ENCODE results near the gene DRGX. TPM values are rescaled to one million over a fixed set of nuclear protein-coding genes. Genes with fewer than 3 reads are reported as not detected.

DRGX gene
- total RNA-seq, 1 experiment from 2014 or later = not detected

DNA sequence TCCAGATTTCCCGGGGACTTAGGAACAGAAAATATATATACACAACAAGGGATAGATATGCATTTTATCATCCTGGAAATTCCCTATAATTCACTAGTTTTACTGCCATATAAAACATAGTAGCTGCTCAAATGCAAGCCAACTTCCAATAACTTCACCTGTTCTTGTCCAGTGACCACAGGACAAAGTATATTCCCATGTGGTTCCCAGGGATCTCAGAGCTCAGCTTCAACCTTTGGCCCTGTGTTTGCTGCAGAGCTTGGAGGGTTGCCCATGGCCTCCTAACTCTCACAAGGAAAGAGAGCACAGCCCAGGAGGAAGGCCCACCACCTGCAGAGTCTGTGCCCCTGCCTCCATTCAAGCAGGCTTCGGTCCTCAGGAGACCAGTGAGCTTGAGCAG is 4.5 kb upstream of the DRGX start:
- H3K27ac ChIP-seq (ENCODE audit: low read length) = no peak overlapping the region
- no peaks in the 10 kb centered on the region for H3K9me3 ChIP-seq (ENCODE audit: low read length)
- H3K9me2 ChIP-seq (replicated peaks; ENCODE audit: insufficient read depth, low read length) = no peaks in the 10 kb centered on the region
- H3K27me3 ChIP-seq (ENCODE audit: low read length) = no peaks in the 10 kb centered on the region
- H3K4me1 ChIP-seq (ENCODE audit: low read length) = no peaks in the 10 kb centered on the region
- no peak for DNase-seq
- no peak overlapping the region for H3K9ac ChIP-seq (ENCODE audit: low read length)
- no peak overlapping the region for H3K4me3 ChIP-seq (ENCODE audit: low read length)
- no peaks in the 10 kb centered on the region for H3K36me3 ChIP-seq (ENCODE audit: insufficient read depth, low read length)
- no peaks in the 10 kb centered on the region for H4K20me1 ChIP-seq (ENCODE audit: insufficient read depth, low read depth, low read length)
- no peak overlapping the region for H2AFZ ChIP-seq (ENCODE audit: low read length)
- no peaks in the 10 kb centered on the region for H3K79me2 ChIP-seq (ENCODE audit: low read length)
- no peak overlapping the region for H3K4me2 ChIP-seq (ENCODE audit: low read depth, low read length, poor library complexity, severe bottlenecking)

GRCh38 chr10:49398986-49399385 is 3.1 kb upstream of the DRGX start:
- no peak overlapping the region for H3K4me2 ChIP-seq (ENCODE audit: low read depth, low read length, poor library complexity, severe bottlenecking)
- no peaks in the 10 kb centered on the region for H3K9me2 ChIP-seq (replicated peaks; ENCODE audit: insufficient read depth, low read length)
- H3K4me1 ChIP-seq (ENCODE audit: low read length) = no peaks in the 10 kb centered on the region
- no peaks in the 10 kb centered on the region for H3K27me3 ChIP-seq (ENCODE audit: low read length)
- no peak overlapping the region for H2AFZ ChIP-seq (ENCODE audit: low read length)
- DNase-seq = no peak
- no peaks in the 10 kb centered on the region for H3K36me3 ChIP-seq (ENCODE audit: insufficient read depth, low read length)
- H3K79me2 ChIP-seq (ENCODE audit: low read length) = no peaks in the 10 kb centered on the region
- no peak overlapping the region for H3K9ac ChIP-seq (ENCODE audit: low read length)
- no peak overlapping the region for H3K27ac ChIP-seq (ENCODE audit: low read length)
- H3K9me3 ChIP-seq (ENCODE audit: low read length) = no peaks in the 10 kb centered on the region
- no peaks in the 10 kb centered on the region for H4K20me1 ChIP-seq (ENCODE audit: insufficient read depth, low read depth, low read length)
- no peak overlapping the region for H3K4me3 ChIP-seq (ENCODE audit: low read length)

GRCh38 chr10:49398000-49398861 is 2.3 kb upstream of the DRGX start:
- Histone ChIP-seq H3K9me3 (ENCODE audit: low read length) (no peaks in the 10 kb centered on the region), H3K9ac (ENCODE audit: low read length) (no peak overlapping the region), H3K79me2 (ENCODE audit: low read length) (no peaks in the 10 kb centered on the region), H3K27ac (ENCODE audit: low read length) (no peak overlapping the region), H3K27me3 (ENCODE audit: low read length) (no peaks in the 10 kb centered on the region), H3K4me2 (ENCODE audit: low read depth, low read length, poor library complexity, severe bottlenecking) (no peak overlapping the region), H2AFZ (ENCODE audit: low read length) (no peak overlapping the region), H4K20me1 (ENCODE audit: insufficient read depth, low read depth, low read length) (no peaks in the 10 kb centered on the region), H3K4me1 (ENCODE audit: low read length) (no peaks in the 10 kb centered on the region), H3K36me3 (ENCODE audit: insufficient read depth, low read length) (no peaks in the 10 kb centered on the region), H3K4me3 (ENCODE audit: low read length) (no peak overlapping the region), H3K9me2 (replicated peaks; ENCODE audit: insufficient read depth, low read length) (no peaks in the 10 kb centered on the region)
- DNase-seq = no peak

GRCh38 chr10:49397036-49397999 is 1.4 kb upstream of the DRGX start:
- no peak for DNase-seq
- Histone ChIP-seq H3K4me3 (ENCODE audit: low read length) (no peak overlapping the region), H2AFZ (ENCODE audit: low read length) (no peak overlapping the region), H4K20me1 (ENCODE audit: insufficient read depth, low read depth, low read length) (no peaks in the 10 kb centered on the region), H3K4me2 (ENCODE audit: low read depth, low read length, poor library complexity, severe bottlenecking) (no peak overlapping the region), H3K9ac (ENCODE audit: low read length) (no peak overlapping the region), H3K9me3 (ENCODE audit: low read length) (no peaks in the 10 kb centered on the region), H3K36me3 (ENCODE audit: insufficient read depth, low read length) (no peaks in the 10 kb centered on the region), H3K9me2 (replicated peaks; ENCODE audit: insufficient read depth, low read length) (no peaks in the 10 kb centered on the region), H3K27ac (ENCODE audit: low read length) (no peak overlapping the region), H3K27me3 (ENCODE audit: low read length) (no peaks in the 10 kb centered on the region), H3K4me1 (ENCODE audit: low read length) (no peaks in the 10 kb centered on the region), H3K79me2 (ENCODE audit: low read length) (no peaks in the 10 kb centered on the region)

- no peak overlapping the region for H3K4me2 ChIP-seq (ENCODE audit: low read depth, low read length, poor library complexity, severe bottlenecking)
- H2AFZ ChIP-seq (ENCODE audit: low read length) = no peak overlapping the region
- H3K9me2 ChIP-seq (replicated peaks; ENCODE audit: insufficient read depth, low read length) = no peaks in the 10 kb centered on the region
- H3K4me3 ChIP-seq (ENCODE audit: low read length) = no peak overlapping the region
- H3K4me1 ChIP-seq (ENCODE audit: low read length) = no peaks in the 10 kb centered on the region
- H3K36me3 ChIP-seq (ENCODE audit: insufficient read depth, low read length) = no peaks in the 10 kb centered on the region
- no peaks in the 10 kb centered on the region for H3K79me2 ChIP-seq (ENCODE audit: low read length)
- H4K20me1 ChIP-seq (ENCODE audit: insufficient read depth, low read depth, low read length) = no peaks in the 10 kb centered on the region
- H3K27ac ChIP-seq (ENCODE audit: low read length) = no peak overlapping the region
- no peaks in the 10 kb centered on the region for H3K9me3 ChIP-seq (ENCODE audit: low read length)
- no peak overlapping the region for H3K9ac ChIP-seq (ENCODE audit: low read length)
- no peaks in the 10 kb centered on the region for H3K27me3 ChIP-seq (ENCODE audit: low read length)
- no peak for DNase-seq
These were observed 744 bp upstream of the DRGX start for GRCh38 chr10:49396666-49396999.

GRCh38 chr10:49394933-49395740 is 752 bp downstream of the DRGX start:
- Histone ChIP-seq H3K27ac (ENCODE audit: low read length) (no peak overlapping the region), H3K27me3 (ENCODE audit: low read length) (no peaks in the 10 kb centered on the region), H3K4me2 (ENCODE audit: low read depth, low read length, poor library complexity, severe bottlenecking) (no peak overlapping the region), H3K9ac (ENCODE audit: low read length) (no peak overlapping the region), H4K20me1 (ENCODE audit: insufficient read depth, low read depth, low read length) (no peaks in the 10 kb centered on the region), H3K9me2 (replicated peaks; ENCODE audit: insufficient read depth, low read length) (no peaks in the 10 kb centered on the region), H3K9me3 (ENCODE audit: low read length) (no peaks in the 10 kb centered on the region), H3K4me3 (ENCODE audit: low read length) (no peak overlapping the region), H3K36me3 (ENCODE audit: insufficient read depth, low read length) (no peaks in the 10 kb centered on the region), H3K79me2 (ENCODE audit: low read length) (no peaks in the 10 kb centered on the region), H3K4me1 (ENCODE audit: low read length) (no peaks in the 10 kb centered on the region), H2AFZ (ENCODE audit: low read length) (no peak overlapping the region)
- no peak for DNase-seq

DNA sequence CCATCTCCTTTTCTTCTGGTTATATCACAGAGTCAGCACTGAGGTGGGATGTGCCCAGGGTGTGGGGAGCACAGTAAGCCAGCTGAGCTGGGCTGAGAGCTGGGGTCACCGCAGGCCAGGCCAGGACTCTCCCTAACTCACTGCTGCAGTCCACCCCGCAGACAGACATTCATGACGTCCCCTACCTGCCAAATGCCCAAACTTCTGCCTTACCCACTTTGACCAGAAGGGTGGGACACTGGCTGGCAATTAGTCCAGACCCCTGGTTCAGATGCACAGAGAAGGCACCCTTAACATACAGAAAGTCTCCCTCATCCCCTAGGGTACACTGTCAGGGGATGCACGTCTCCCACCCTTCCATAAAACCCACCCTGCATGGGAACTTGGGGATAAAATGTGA is 2.1 kb downstream of the DRGX start:
- no peaks in the 10 kb centered on the region for H3K36me3 ChIP-seq (ENCODE audit: insufficient read depth, low read length)
- H3K27ac ChIP-seq (ENCODE audit: low read length) = no peak overlapping the region
- H4K20me1 ChIP-seq (ENCODE audit: insufficient read depth, low read depth, low read length) = no peaks in the 10 kb centered on the region
- H3K27me3 ChIP-seq (ENCODE audit: low read length) = no peaks in the 10 kb centered on the region
- DNase-seq = no peak
- H3K9ac ChIP-seq (ENCODE audit: low read length) = no peak overlapping the region
- no peaks in the 10 kb centered on the region for H3K9me3 ChIP-seq (ENCODE audit: low read length)
- no peaks in the 10 kb centered on the region for H3K79me2 ChIP-seq (ENCODE audit: low read length)
- H3K4me3 ChIP-seq (ENCODE audit: low read length) = no peak overlapping the region
- H2AFZ ChIP-seq (ENCODE audit: low read length) = no peak overlapping the region
- H3K4me1 ChIP-seq (ENCODE audit: low read length) = no peaks in the 10 kb centered on the region
- H3K9me2 ChIP-seq (replicated peaks; ENCODE audit: insufficient read depth, low read length) = no peaks in the 10 kb centered on the region
- no peak overlapping the region for H3K4me2 ChIP-seq (ENCODE audit: low read depth, low read length, poor library complexity, severe bottlenecking)

GRCh38 chr10:49393301-49393700 is 2.6 kb downstream of the DRGX start:
- no peak overlapping the region for H3K9ac ChIP-seq (ENCODE audit: low read length)
- H3K79me2 ChIP-seq (ENCODE audit: low read length) = no peaks in the 10 kb centered on the region
- no peaks in the 10 kb centered on the region for H3K9me2 ChIP-seq (replicated peaks; ENCODE audit: insufficient read depth, low read length)
- no peak overlapping the region for H3K4me3 ChIP-seq (ENCODE audit: low read length)
- no peak for DNase-seq
- no peaks in the 10 kb centered on the region for H3K36me3 ChIP-seq (ENCODE audit: insufficient read depth, low read length)
- no peaks in the 10 kb centered on the region for H3K4me1 ChIP-seq (ENCODE audit: low read length)
- H3K4me2 ChIP-seq (ENCODE audit: low read depth, low read length, poor library complexity, severe bottlenecking) = no peak overlapping the region
- H3K27me3 ChIP-seq (ENCODE audit: low read length) = no peaks in the 10 kb centered on the region
- no peaks in the 10 kb centered on the region for H3K9me3 ChIP-seq (ENCODE audit: low read length)
- no peak overlapping the region for H2AFZ ChIP-seq (ENCODE audit: low read length)
- H4K20me1 ChIP-seq (ENCODE audit: insufficient read depth, low read depth, low read length) = no peaks in the 10 kb centered on the region
- no peak overlapping the region for H3K27ac ChIP-seq (ENCODE audit: low read length)

Measured in Karpas-422 (cell line).